PFSK-1 (cell line): ENCODE data around the gene TFDP2.

Source experiments
- FOXP2 ChIP-seq: optimal IDR thresholded peaks from 2 replicates; pipeline ENCODE3; 2011; ENCODE audit warnings: borderline replicate concordance, control low read depth, inconsistent platforms; ENCODE audit not compliant: insufficient read depth; ENCODE audit errors: extremely low read length, extremely low read depth
- POLR2AphosphoS5 ChIP-seq: IDR thresholded peaks from 2 replicates; pipeline ENCODE4 v1.6.1; 2012; ENCODE audit warnings: low read depth, mild to moderate bottlenecking, control low read depth, low read length, moderate library complexity
- REST ChIP-seq, 2 experiments: IDR thresholded peaks; 2 replicates each; pipeline versions ENCODE4 v1.6.1 to v1.8.0; 2011 to 2012; ENCODE audit warnings: low read depth in 2 of 2, low read length in 2 of 2, control low read depth in 1 of 2, inconsistent platforms in 1 of 2, mild to moderate bottlenecking in 1 of 2, moderate library complexity in 1 of 2; ENCODE audit not compliant: insufficient read depth in 1 of 2
- SIN3A ChIP-seq: IDR thresholded peaks from 2 replicates; pipeline ENCODE4 v1.6.1; 2012; ENCODE audit warnings: mild to moderate bottlenecking, low read length, moderate library complexity, borderline replicate concordance; ENCODE audit not compliant: insufficient read depth
- TAF1 ChIP-seq: IDR thresholded peaks from 2 replicates; pipeline ENCODE4 v1.6.1; 2012; ENCODE audit warnings: low read length, control low read depth, borderline replicate concordance; ENCODE audit not compliant: insufficient read depth

TFDP2 gene

DNA sequence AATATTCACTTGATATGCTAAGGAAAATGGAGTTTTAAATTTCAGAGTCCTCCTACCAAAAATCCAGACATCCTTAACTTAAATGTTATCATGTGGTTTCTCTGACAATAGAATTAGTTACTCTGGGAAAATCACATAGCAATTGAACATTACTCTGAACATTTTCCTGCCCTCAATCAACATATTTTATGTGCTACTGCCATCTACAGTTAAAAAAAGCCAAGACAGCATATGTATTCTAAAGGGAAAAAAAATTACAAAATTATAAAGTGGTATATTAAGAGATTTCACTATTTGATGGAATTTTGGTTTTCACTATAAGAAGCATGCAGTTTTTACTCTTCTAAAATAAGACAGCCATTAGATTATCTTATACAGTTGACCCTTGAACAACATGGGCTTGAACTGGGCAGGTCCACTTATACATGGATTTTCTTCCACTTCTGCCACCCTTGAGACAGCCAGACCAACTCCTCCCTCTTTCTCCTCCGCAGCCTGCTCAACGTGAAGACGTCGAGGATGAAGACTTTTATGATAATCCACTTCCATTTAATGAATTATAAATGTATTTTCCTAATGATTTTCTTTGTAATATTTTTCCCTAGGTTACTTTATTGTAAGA, 150.6 kb downstream of the TFDP2 start:
- TF ChIP-seq SIN3A: no peak
- TF ChIP-seq TAF1: no peak
- no peak for TF ChIP-seq REST (IDR thresholded peaks at IDR 0.05; ENCODE audit: insufficient read depth in 1 of 2, low read depth in 2 of 2, low read length in 2 of 2)
- no peak for TF ChIP-seq POLR2AphosphoS5
- no peak for TF ChIP-seq FOXP2

DNA sequence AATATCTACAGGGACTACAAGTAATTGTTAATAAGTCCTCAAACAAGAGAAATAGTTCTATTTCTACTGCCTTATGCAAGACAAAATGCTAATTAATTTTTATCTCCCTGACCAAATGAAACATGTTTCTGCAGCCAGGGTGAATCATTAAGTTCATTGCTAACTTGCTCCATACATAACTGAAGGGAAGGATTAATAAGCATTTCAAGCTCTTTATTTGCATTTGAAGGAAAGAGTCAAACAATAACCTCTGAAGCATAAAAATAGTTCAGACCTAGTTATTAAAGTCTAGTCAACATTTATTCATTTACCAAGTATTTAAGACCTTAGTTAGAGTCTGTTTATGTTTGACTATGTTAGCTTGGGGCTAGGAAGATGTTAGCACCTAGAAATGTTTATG, 152.9 kb downstream of the TFDP2 start:
- TF ChIP-seq FOXP2: no peak
- no peak for TF ChIP-seq TAF1
- no peak for TF ChIP-seq REST (IDR thresholded peaks at IDR 0.05; ENCODE audit: insufficient read depth in 1 of 2, low read depth in 2 of 2, low read length in 2 of 2)
- no peak for TF ChIP-seq SIN3A
- no peak for TF ChIP-seq POLR2AphosphoS5

DNA sequence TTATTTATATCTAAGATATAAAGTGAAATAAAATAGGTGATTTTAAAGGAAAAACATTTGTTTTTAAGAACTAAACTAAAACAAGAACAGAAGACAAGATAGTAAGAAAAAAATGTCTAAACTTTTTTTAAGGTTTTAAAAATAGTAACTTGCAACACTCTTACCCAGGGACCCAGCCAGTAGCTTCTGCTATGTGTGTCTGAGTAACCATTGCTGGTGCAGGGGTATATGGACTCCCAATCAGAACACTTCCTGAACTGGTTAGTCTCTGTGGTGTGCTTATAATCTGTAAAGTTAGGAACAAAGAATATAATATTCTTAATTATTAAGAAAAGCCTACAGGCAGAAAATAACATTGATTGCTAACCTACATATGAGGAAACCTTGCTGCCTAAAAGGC, 154.5 kb downstream of the TFDP2 start:
- TF ChIP-seq POLR2AphosphoS5 (no peak), SIN3A (no peak), TAF1 (no peak), REST (IDR thresholded peaks at IDR 0.05; ENCODE audit: insufficient read depth in 1 of 2, low read depth in 2 of 2, low read length in 2 of 2) (no peak), FOXP2 (no peak)

- TF ChIP-seq SIN3A (no peak), FOXP2 (no peak), REST (IDR thresholded peaks at IDR 0.05; ENCODE audit: insufficient read depth in 1 of 2, low read depth in 2 of 2, low read length in 2 of 2) (no peak), POLR2AphosphoS5 (no peak), TAF1 (no peak)
These were observed 156.8 kb downstream of the TFDP2 start for GRCh38 chr3:141992512-141992911.

DNA sequence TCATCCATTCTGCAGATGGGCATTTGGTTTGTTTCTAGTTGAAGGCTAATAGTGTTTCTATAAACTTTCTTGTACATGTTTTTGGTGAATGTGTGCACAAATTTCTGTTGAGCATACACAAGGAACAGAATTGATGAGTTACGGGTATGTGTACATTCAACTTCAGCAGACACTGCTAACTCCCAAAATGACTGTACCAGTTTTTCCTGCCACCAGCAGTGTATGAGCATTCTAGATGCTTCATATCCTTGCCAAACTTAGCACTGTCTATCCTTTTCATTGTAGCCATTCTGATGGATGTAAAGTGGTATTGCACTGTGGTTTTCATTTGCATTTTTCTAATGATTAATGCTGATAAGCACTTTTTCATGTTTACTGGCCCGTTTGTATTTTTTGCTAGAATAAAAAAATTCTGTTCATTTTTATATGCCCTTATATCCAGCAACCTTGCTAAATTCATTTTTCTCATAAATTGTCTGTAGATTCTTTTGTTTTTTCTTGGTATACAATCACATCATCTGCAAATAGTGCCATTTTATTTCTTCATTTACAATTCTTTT, 162.7 kb downstream of the TFDP2 start:
- no peak for TF ChIP-seq REST (IDR thresholded peaks at IDR 0.05; ENCODE audit: insufficient read depth in 1 of 2, low read depth in 2 of 2, low read length in 2 of 2)
- no peak for TF ChIP-seq POLR2AphosphoS5
- no peak for TF ChIP-seq SIN3A
- no peak for TF ChIP-seq TAF1
- TF ChIP-seq FOXP2: no peak
